Smooth muscle cell (in vitro differentiated cells): Measurements from ENCODE around the gene LRCH4. TPM values are rescaled to one million over a fixed set of nuclear protein-coding genes. Genes with fewer than 3 reads are reported as not detected.

ENCODE experiments used
- DNase-seq: peaks from one replicate; lab custom pipeline; 2025; ENCODE audit not compliant: unreplicated experiment; lab: John Stamatoyannopoulos, UW
- H2AFZ ChIP-seq: fragments of 200-600 bp; sonication (generic); 2 replicates; pipeline ENCODE4 v1.6.0; 2016; ENCODE audit warnings: antibody characterized with exemption, low read depth, mild to moderate bottlenecking
- H3F3A ChIP-seq: fragments of 200-600 bp; sonication (generic); 2 replicates; pipeline ENCODE4 v1.6.0; 2017; ENCODE audit warnings: antibody characterized with exemption, low read depth
- H3K27ac ChIP-seq: fragments of 200-600 bp; sonication (generic); 2 replicates; pipeline ENCODE4 v1.5.1; 2016; ENCODE audit warnings: low read depth, mild to moderate bottlenecking
- H3K27me3 ChIP-seq: fragments of 200-600 bp; sonication (generic); 2 replicates; pipeline ENCODE4 v1.6.1; 2016; ENCODE audit warnings: low read depth, mild to moderate bottlenecking
- H3K36me3 ChIP-seq: fragments of 200-600 bp; sonication (generic); 2 replicates; pipeline ENCODE4 v1.5.1; 2016; ENCODE audit warnings: low read depth
- H3K4me1 ChIP-seq: fragments of 200-600 bp; sonication (generic); 2 replicates; pipeline ENCODE4 v1.5.1; 2016; ENCODE audit warnings: low read depth
- H3K4me2 ChIP-seq: fragments of 200-600 bp; sonication (generic); 2 replicates; pipeline ENCODE4 v1.6.0; 2016; ENCODE audit warnings: mild to moderate bottlenecking
- H3K4me3 ChIP-seq: fragments of 200-600 bp; sonication (generic); 2 replicates; pipeline ENCODE4 v1.5.1; 2016; ENCODE audit warnings: mild to moderate bottlenecking
- H3K79me2 ChIP-seq: fragments of 200-600 bp; sonication (generic); 2 replicates; pipeline ENCODE4 v1.6.0; 2016; ENCODE audit warnings: low read depth, mild to moderate bottlenecking
- H3K9ac ChIP-seq: fragments of 200-600 bp; sonication (generic); 2 replicates; pipeline ENCODE4 v1.6.0; 2016; ENCODE audit warnings: low read depth
- H3K9me3 ChIP-seq: fragments of 200-600 bp; sonication (generic); replicated peaks from 2 replicates; pipeline ENCODE4 v1.5.1; 2016; ENCODE audit warnings: low read depth
- H4K20me1 ChIP-seq: fragments of 200-600 bp; sonication (generic); 2 replicates; pipeline ENCODE4 v1.6.0; 2016; ENCODE audit warnings: low read depth
- CTCF ChIP-seq: fragments of 200-600 bp; sonication (generic); IDR thresholded peaks from 2 replicates; pipeline ENCODE4 v1.5.1; 2017; ENCODE audit warnings: borderline replicate concordance, mild to moderate bottlenecking, antibody characterized with exemption; ENCODE audit not compliant: insufficient read depth, poor library complexity, severe bottlenecking
- WGBS: methylation state at CpG from one replicate; pipeline ENCODE4 v1.1.7; 2016; ENCODE audit warnings: low lambda C conversion rate; 5-methylcytosine and 5-hydroxymethylcytosine counted together
- polyA plus RNA-seq: library from polyadenylated mRNA; unstranded; fragments of >200 nt; fragmentation: Nextera tagmentation; extraction: Ambion mirVana; gene quantifications from 2 replicates; pipeline ENCODE4 v1.2.1, GENCODE V29; 2016
- total RNA-seq: library from RNA; depleted of rRNA; stranded (reverse); fragments of >200 nt; gene quantifications from 2 replicates; pipeline ENCODE4 v1.2.3, GENCODE V29; 2014

LRCH4 gene
- total and polyA plus RNA-seq, 2 experiments from 2014 or later: 48.2 to 58.5 TPM

- no peak overlapping the region for H3K27ac ChIP-seq
- no peak overlapping the region for H2AFZ ChIP-seq
- no peaks in the 10 kb centered on the region for H3K36me3 ChIP-seq
- 97% methylated on average over 17 of the region's 17 CpGs for WGBS
- TF ChIP-seq CTCF: no peak
- H3K4me2 ChIP-seq: no peak overlapping the region
- H4K20me1 ChIP-seq: peaks cover 4% of the 10 kb centered on the region
- H3K9me3 ChIP-seq: no peaks in the 10 kb centered on the region
- H3K27me3 ChIP-seq: peaks cover 6% of the 10 kb centered on the region
- no peak overlapping the region for H3K9ac ChIP-seq
- no peaks in the 10 kb centered on the region for H3F3A ChIP-seq
- no peaks in the 10 kb centered on the region for H3K79me2 ChIP-seq
- H3K4me3 ChIP-seq: no peak overlapping the region
- DNase-seq: no peak
- no peaks in the 10 kb centered on the region for H3K4me1 ChIP-seq
Observed at GRCh38 chr7:100575746-100576383, 10.1 kb downstream of the LRCH4 start.

GRCh38 chr7:100575206-100575631 is 10.7 kb downstream of the LRCH4 start:
- H3K36me3 ChIP-seq: no peaks in the 10 kb centered on the region
- peaks cover 2% of the 10 kb centered on the region for H3K4me1 ChIP-seq
- H3K79me2 ChIP-seq: no peaks in the 10 kb centered on the region
- 91% methylated on average over 14 of the region's 14 CpGs for WGBS
- no peak overlapping the region for H3K27ac ChIP-seq
- DNase-seq: no peak
- H3K27me3 ChIP-seq: peaks cover 7% of the 10 kb centered on the region
- no peak overlapping the region for H2AFZ ChIP-seq
- no peak overlapping the region for H3K4me2 ChIP-seq
- H3K4me3 ChIP-seq: no peak overlapping the region
- H4K20me1 ChIP-seq: no peaks in the 10 kb centered on the region
- no peak overlapping the region for H3K9ac ChIP-seq
- no peaks in the 10 kb centered on the region for H3K9me3 ChIP-seq
- no peak for TF ChIP-seq CTCF
- H3F3A ChIP-seq: no peaks in the 10 kb centered on the region

GRCh38 chr7:100574362-100575205 is 11.3 kb downstream of the LRCH4 start:
- H3K27me3 ChIP-seq: peaks cover 7% of the 10 kb centered on the region
- no peak overlapping the region for H3K4me2 ChIP-seq
- no peak for TF ChIP-seq CTCF
- H3K4me1 ChIP-seq: peaks cover 9% of the 10 kb centered on the region
- no peaks in the 10 kb centered on the region for H3K79me2 ChIP-seq
- no peak for DNase-seq
- H3K36me3 ChIP-seq: no peaks in the 10 kb centered on the region
- H3K9me3 ChIP-seq: no peaks in the 10 kb centered on the region
- no peaks in the 10 kb centered on the region for H4K20me1 ChIP-seq
- no peak overlapping the region for H3K9ac ChIP-seq
- 97% methylated on average over 39 of the region's 44 CpGs for WGBS
- H3K4me3 ChIP-seq: no peak overlapping the region
- H2AFZ ChIP-seq: no peak overlapping the region
- H3F3A ChIP-seq: no peaks in the 10 kb centered on the region
- no peak overlapping the region for H3K27ac ChIP-seq
